Measurements from ENCODE around the gene ALOXE3.

DNA sequence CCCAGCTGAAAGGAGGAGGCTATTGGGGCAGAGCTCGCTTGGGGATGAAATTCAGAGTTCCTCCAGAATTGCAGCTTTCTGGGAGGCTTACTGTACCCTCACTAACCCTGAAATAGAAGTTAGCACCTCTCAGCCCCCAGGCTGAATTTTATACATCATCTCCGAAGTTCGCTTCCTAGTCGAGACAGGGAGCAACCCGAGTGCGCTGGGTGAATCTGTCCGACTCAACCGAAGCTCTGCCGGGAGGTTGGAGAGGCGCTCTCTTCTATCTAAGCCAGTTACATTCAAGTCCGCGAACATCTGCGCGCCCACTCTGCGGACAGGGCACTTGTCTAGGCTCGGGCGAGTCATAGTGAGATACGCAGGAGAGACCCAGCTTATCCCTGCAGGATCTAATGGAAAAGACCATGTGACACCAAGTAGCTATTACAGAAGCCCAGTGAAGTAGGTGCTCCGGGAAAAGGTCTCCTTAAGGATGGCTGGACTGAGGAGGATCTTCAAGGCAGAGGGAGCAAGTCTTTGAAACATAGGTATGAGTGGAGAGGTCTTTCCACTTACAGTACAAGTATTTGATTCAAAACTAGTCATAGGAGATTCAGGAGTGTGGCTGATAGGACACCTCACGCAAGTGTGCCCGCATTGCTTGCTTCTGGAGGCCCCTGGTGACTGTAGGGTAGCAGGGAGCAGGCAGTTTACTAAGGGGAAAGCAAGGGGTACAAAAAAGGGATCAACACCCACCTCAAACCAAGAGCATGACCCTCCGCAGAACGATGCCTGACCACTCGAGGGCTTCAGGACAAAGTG, 6.2 kb upstream of the ALOXE3 start:
- no peak for TF ChIP-seq POLR2AphosphoS5 (IDR thresholded peaks at IDR 0.05)
- TF ChIP-seq, protein P1, sequence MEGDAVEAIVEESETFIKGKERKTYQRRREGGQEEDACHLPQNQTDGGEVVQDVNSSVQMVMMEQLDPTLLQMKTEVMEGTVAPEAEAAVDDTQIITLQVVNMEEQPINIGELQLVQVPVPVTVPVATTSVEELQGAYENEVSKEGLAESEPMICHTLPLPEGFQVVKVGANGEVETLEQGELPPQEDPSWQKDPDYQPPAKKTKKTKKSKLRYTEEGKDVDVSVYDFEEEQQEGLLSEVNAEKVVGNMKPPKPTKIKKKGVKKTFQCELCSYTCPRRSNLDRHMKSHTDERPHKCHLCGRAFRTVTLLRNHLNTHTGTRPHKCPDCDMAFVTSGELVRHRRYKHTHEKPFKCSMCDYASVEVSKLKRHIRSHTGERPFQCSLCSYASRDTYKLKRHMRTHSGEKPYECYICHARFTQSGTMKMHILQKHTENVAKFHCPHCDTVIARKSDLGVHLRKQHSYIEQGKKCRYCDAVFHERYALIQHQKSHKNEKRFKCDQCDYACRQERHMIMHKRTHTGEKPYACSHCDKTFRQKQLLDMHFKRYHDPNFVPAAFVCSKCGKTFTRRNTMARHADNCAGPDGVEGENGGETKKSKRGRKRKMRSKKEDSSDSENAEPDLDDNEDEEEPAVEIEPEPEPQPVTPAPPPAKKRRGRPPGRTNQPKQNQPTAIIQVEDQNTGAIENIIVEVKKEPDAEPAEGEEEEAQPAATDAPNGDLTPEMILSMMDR (IDR thresholded peaks at IDR 0.05) = no peak
- no peak for TF ChIP-seq EP300 (IDR thresholded peaks at IDR 0.05)
- no peak for TF ChIP-seq POLR2A (IDR thresholded peaks at IDR 0.05; ENCODE audit: low read depth)
